OCI-LY3 (cell line): ENCODE data around the gene PDCD6IP.

Experiments
- EZH2phosphoT487 ChIP-seq: fragments of 200-600 bp; shearing (Covaris generic); IDR thresholded peaks from 2 replicates; pipeline ENCODE4 v1.6.1; 2018; ENCODE audit warnings: antibody characterized with exemption, mixed run types, low read depth
- TF ChIP-seq, protein P1 (sequence below): fragments of 200-600, 300-600 bp; sonication (generic); IDR thresholded peaks from 2 replicates; pipeline ENCODE4 v1.5.1; 2014; ENCODE audit warnings: antibody characterized with exemption, low read length, low read depth

DNA sequence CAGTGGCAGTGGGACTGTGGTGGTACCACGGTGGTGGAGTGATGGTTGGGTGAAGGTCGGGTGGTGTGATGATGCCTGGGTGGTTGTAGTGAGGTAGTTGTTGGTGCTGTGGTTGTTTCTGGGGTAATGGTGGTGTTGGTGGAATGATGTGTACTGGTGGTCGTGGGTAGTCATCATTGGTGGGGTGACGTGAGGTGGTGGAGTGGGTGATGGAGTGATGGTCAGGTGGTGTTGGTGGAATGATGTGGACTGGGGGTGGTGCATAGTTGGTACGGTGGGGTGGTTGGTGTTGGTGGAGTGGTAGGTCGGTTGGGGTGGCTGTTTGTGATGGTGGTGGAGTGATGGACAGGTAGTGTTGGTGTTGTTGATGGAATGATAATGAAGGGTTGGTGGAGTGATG lies 87.1 kb downstream of the PDCD6IP start:
- TF ChIP-seq, protein P1, sequence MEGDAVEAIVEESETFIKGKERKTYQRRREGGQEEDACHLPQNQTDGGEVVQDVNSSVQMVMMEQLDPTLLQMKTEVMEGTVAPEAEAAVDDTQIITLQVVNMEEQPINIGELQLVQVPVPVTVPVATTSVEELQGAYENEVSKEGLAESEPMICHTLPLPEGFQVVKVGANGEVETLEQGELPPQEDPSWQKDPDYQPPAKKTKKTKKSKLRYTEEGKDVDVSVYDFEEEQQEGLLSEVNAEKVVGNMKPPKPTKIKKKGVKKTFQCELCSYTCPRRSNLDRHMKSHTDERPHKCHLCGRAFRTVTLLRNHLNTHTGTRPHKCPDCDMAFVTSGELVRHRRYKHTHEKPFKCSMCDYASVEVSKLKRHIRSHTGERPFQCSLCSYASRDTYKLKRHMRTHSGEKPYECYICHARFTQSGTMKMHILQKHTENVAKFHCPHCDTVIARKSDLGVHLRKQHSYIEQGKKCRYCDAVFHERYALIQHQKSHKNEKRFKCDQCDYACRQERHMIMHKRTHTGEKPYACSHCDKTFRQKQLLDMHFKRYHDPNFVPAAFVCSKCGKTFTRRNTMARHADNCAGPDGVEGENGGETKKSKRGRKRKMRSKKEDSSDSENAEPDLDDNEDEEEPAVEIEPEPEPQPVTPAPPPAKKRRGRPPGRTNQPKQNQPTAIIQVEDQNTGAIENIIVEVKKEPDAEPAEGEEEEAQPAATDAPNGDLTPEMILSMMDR, result no peak
- TF ChIP-seq EZH2phosphoT487, result no peak
